GM12865 (cell line): Measurements from ENCODE around the gene TMEM164.

Source experiments
- DNase-seq: peaks from one replicate; pipeline ENCODE4 v3.0.0; 2010; ENCODE audit warnings: low read depth
- H3K4me3 ChIP-seq: 2 replicates; pipeline ENCODE4 v1.5.1; 2011; ENCODE audit warnings: mild to moderate bottlenecking, low read depth, low read length, control low read depth
- CTCF ChIP-seq: IDR thresholded peaks from 2 replicates; pipeline ENCODE4 v1.5.1; 2011; ENCODE audit warnings: low read length, control low read depth, low read depth, inconsistent platforms; ENCODE audit not compliant: insufficient read depth; ENCODE audit errors: missing control alignments

TMEM164 gene

GRCh38 chrX:110114260-110114776 is 111.4 kb downstream of the TMEM164 start:
- no peak overlapping the region for H3K4me3 ChIP-seq
- DNase-seq = no peak
- no peak for TF ChIP-seq CTCF

DNA sequence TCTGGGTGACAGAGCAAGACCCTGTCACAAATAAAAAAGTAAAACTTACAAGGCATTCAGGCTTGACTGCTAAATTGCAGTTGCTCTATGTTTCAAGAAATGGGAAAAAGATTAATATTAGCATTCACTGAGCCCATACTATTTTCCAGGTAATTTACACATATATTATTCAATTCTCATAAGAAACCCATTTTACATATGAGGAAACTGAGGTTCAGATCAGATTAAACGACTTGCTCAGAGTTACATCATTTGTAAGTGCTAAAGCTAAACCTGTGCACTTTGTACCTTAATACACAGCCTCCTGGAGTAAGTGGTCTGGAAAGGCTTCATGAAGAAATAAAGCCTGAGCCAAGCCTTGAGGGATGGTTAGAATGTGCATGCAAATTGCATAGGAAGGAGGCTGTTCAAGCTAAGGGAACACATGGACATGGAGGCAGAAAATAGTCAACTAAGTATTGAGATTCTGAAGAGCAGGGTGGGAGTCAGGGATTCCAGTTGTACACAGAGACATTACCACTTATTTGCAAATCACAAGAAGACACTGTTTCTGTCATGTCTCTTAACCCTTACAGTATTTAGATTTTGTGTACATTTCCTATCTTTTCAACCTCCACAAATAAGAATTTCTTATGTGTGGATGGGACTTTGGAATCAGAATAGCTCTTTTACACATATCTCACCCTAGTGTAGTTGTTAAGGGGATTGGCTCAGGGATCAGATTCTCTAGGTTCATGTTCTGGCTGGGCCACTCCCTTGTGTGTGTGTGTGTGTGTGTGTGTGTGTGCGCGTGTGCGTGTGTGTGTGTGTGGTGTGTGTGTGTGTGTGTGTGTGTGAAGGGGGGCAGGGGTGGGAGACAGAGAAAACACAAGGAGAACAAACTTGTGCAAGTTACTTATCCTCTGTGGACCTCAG is 113.4 kb downstream of the TMEM164 start:
- no peak for DNase-seq
- H3K4me3 ChIP-seq = no peak overlapping the region
- no peak for TF ChIP-seq CTCF

- TF ChIP-seq CTCF = no peak
- DNase-seq = no peak
- no peak overlapping the region for H3K4me3 ChIP-seq
Measured at GRCh38 chrX:110118530-110118929, 115.6 kb downstream of the TMEM164 start.

DNA sequence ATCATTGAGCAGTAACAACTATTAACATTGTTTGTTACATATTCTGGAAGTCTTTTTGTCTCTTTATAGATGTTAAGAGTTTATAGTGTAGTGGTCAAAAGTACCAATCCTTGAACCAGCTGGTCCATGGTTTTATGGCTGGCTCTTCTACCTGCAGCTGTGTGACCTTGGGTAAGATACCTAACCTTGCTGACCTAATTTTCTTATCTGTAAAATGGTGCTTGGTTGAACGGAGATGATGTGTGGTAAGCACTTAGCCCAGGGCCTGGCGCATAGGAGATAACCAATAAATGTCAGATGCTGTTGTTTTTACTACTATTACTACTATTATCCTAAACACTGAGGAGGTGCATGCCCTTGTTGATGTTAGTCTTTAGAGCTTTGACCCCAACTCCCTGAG is 116.6 kb downstream of the TMEM164 start:
- no peak for DNase-seq
- no peak overlapping the region for H3K4me3 ChIP-seq
- TF ChIP-seq CTCF = no peak

GRCh38 chrX:110120025-110120424 is 117.1 kb downstream of the TMEM164 start:
- DNase-seq = no peak
- TF ChIP-seq CTCF = no peak
- no peak overlapping the region for H3K4me3 ChIP-seq

DNA sequence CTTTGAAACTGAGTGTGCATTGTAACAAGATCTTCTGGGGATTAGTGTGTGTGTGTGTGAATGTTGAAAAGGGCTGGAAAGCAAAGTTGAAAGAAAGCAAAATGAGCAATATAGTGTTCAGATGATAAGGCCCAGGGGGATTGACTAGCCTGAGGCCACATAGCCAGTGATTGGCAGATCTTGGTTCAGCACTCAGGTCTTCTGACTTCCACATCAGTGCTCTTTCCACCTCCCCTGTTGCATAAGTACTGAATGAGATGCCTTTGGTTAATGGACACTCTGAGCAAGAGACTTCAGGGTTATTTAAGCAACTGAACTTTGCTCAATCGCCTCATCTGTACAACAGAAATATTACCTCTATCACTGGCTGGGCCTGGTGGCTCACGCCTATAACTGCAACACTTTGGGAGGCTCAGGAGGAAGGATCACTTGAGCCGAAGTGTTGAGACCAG is 120.4 kb downstream of the TMEM164 start:
- TF ChIP-seq CTCF = no peak
- DNase-seq = no peak
- H3K4me3 ChIP-seq = no peak overlapping the region
